GM12878 (cell line): ENCODE measurements around the gene TTC16. TPM values are rescaled to one million over a fixed set of nuclear protein-coding genes. Genes with fewer than 3 reads are reported as not detected.

Experiments
- ATAC-seq: fragments of 200-7000 bp; cut with Tn5 transposase; 3 replicates; pipeline ENCODE4 v1.9.1; 2020; ENCODE audit warnings: mild to moderate bottlenecking, moderate library complexity
- BruUV-seq: library from RNA; stranded (reverse); fragments of 400-500 nt; replicated peaks from 2 replicates; lab custom pipeline; 2021; lab: Mats Ljungman, UMichigan
- CTCF ChIA-PET: fragments of 300-600 bp; sonication (Branson Sonifier 250); formaldehyde crosslinking; extraction: SDS; loops from one replicate; lab custom pipeline; 2021; ENCODE audit warnings: inconsistent platforms; lab: Yijun Ruan, JAX
- POLR2A ChIA-PET: fragments of 350-600 bp; formaldehyde crosslinking; extraction: SDS; loops from one replicate; lab custom pipeline; 2021; ENCODE audit warnings: inconsistent platforms; lab: Charles Lee
- RAD21 ChIA-PET: fragments of 300-600 bp; sonication (Branson Sonifier 250); formaldehyde crosslinking; loops from one replicate; lab custom pipeline; 2023; ENCODE audit warnings: antibody characterized with exemption; ENCODE audit not compliant: unreplicated experiment; lab: Charles Lee
- SMC1A ChIA-PET: fragments of 300-600 bp; sonication (Branson Sonifier 250); formaldehyde crosslinking; loops from one replicate; lab custom pipeline; 2023; ENCODE audit not compliant: unreplicated experiment, uncharacterized antibody; lab: Charles Lee
- DNase-seq: peaks from one replicate; pipeline ENCODE4 v3.0.0-alpha.2; 2011; ENCODE audit warnings: low read depth, low spot score
- FAIRE-seq: peaks from 3 replicates; lab custom pipeline; 2011; peaks lifted over from hg19 to GRCh38; lab: Jason Lieb, UNC
- H2AFZ ChIP-seq: 2 replicates; pipeline ENCODE4 v1.6.0; 2011; ENCODE audit warnings: low read depth, low read length, control low read depth; ENCODE audit not compliant: control insufficient read depth
- H3K27ac ChIP-seq: 2 replicates; pipeline ENCODE4 v1.5.1; 2011; ENCODE audit warnings: control low read depth; ENCODE audit not compliant: control insufficient read depth, insufficient read depth
- H3K27me3 ChIP-seq, 2 experiments: replicated peaks in 1 of 2; 2 replicates each; pipeline versions ENCODE4 v1.6.0 to v1.6.1; 2011; ENCODE audit warnings: low read length in 1 of 2; ENCODE audit not compliant: control insufficient read depth in 2 of 2, insufficient read depth in 2 of 2
- H3K36me3 ChIP-seq, 2 experiments: 2 replicates each; pipeline ENCODE4 v1.5.1; 2011; ENCODE audit warnings: low read length in 1 of 2; ENCODE audit not compliant: control insufficient read depth in 2 of 2, insufficient read depth in 2 of 2
- H3K4me1 ChIP-seq: 2 replicates; pipeline ENCODE4 v1.6.1; 2011; ENCODE audit warnings: mild to moderate bottlenecking, low read length, moderate library complexity, mixed read lengths; ENCODE audit not compliant: control insufficient read depth, insufficient read depth
- H3K4me2 ChIP-seq: 2 replicates; pipeline ENCODE4 v1.6.0; 2011; ENCODE audit warnings: control low read depth; ENCODE audit not compliant: control insufficient read depth, insufficient read depth
- H3K4me3 ChIP-seq: fragments of 200-600 bp; sonication (generic); 2 replicates; pipeline ENCODE4 v1.5.1; 2016
- H3K79me2 ChIP-seq: 2 replicates; pipeline ENCODE4 v1.6.0; 2011; ENCODE audit warnings: low read length; ENCODE audit not compliant: control insufficient read depth, insufficient read depth
- H3K9ac ChIP-seq: 2 replicates; pipeline ENCODE4 v1.8.0; 2011; ENCODE audit warnings: low read length, control low read depth, mixed read lengths; ENCODE audit not compliant: control insufficient read depth, insufficient read depth
- H3K9me3 ChIP-seq: replicated peaks from 3 replicates; pipeline ENCODE4 v1.5.1; 2011; ENCODE audit warnings: mild to moderate bottlenecking, low read length; ENCODE audit not compliant: control insufficient read depth, insufficient read depth
- H4K20me1 ChIP-seq: 2 replicates; pipeline ENCODE4 v1.6.0; 2011; ENCODE audit not compliant: control insufficient read depth, insufficient read depth
- BRCA1 ChIP-seq: IDR thresholded peaks from 2 replicates; pipeline ENCODE4 v1.6.1; 2011; ENCODE audit warnings: low read depth, low read length, improper control_type of control experiment
- HDGF ChIP-seq: fragments of 450-650 bp; IDR thresholded peaks from 2 replicates; pipeline ENCODE4 v1.6.1; 2016; ENCODE audit warnings: antibody characterized with exemption
- MEF2A ChIP-seq: IDR thresholded peaks from 2 replicates; pipeline ENCODE4 v1.6.1; 2011; ENCODE audit warnings: low read depth, mild to moderate bottlenecking, low read length, moderate library complexity; ENCODE audit not compliant: insufficient read depth
- SIX5 ChIP-seq: IDR thresholded peaks from 2 replicates; pipeline ENCODE4 v1.6.1; 2011; ENCODE audit warnings: mild to moderate bottlenecking, low read depth, low read length, moderate library complexity; ENCODE audit not compliant: severe bottlenecking
- TBL1XR1 ChIP-seq: IDR thresholded peaks from 2 replicates; pipeline ENCODE4 v1.6.1; 2012; ENCODE audit warnings: low read depth, low read length, improper control_type of control experiment
- WGBS: methylation state at CpG from one replicate; pipeline ENCODE4 v1.1.6; 2016; ENCODE audit warnings: low lambda C conversion rate; ENCODE audit not compliant: insufficient replicate concordance, insufficient coverage; ENCODE audit errors: missing lambda C conversion rate; 5-methylcytosine and 5-hydroxymethylcytosine counted together
- in situ Hi-C: fragments of 300-500 bp; cut with MboI; formaldehyde crosslinking; loops from 9 replicates; pipeline ENCODE4 v1.14.3; 2018; ENCODE audit warnings: mixed read lengths
- intact Hi-C: fragments of 100-400 bp; cut with micrococcal nuclease; formaldehyde crosslinking; loops from one replicate; pipeline ENCODE4 v1.14.2; 2022; ENCODE audit not compliant: unreplicated experiment
- polyA plus RNA-seq, 11 experiments: library from polyadenylated mRNA; depleted of rRNA in 4 of 11; unstranded in 6 of 11; stranded (reverse) in 5 of 11; fragments of >200 nt; fragmentation: Nextera tagmentation in 4 of 11; fragmentation: Illumina TruSeq in 1 of 11; extraction: Ambion mirVana in 4 of 11; extraction: Trizol in 1 of 11; gene quantifications; 1 replicate in 1 of 11; 2 replicates in 10 of 11; pipeline versions ENCODE4 v1.2.1 to v1.2.3, GENCODE V29; 2011 to 2016; ENCODE audit warnings: inconsistent platforms in 2 of 11, missing spikeins in 2 of 11, low read depth in 1 of 11
- total RNA-seq, 4 experiments: library from RNA; depleted of rRNA in 3 of 4; stranded (reverse); fragments of >200 nt in 3 of 4; fragmentation: Illumina TruSeq in 1 of 4; extraction: Trizol in 1 of 4; gene quantifications; 2 replicates each; pipeline versions ENCODE4 v1.2.1 to v1.2.3, GENCODE V29; 2013 to 2021
- TF ChIP-seq, protein P1 (sequence below): fragments of 450-650 bp; IDR thresholded peaks from 2 replicates; pipeline ENCODE4 v1.6.1; 2017; ENCODE audit warnings: mild to moderate bottlenecking, moderate library complexity
- TF ChIP-seq, protein P2 (sequence below): fragments of 450-650 bp; IDR thresholded peaks from 2 replicates; pipeline ENCODE4 v1.6.1; 2017; ENCODE audit warnings: mild to moderate bottlenecking

TTC16 gene
- total and polyA plus RNA-seq, 10 of the 15 experiments (the other 5 are each of a cell fraction or from before 2014, with no cell fraction given), result 0.03 TPM; not detected in 9

DNA sequence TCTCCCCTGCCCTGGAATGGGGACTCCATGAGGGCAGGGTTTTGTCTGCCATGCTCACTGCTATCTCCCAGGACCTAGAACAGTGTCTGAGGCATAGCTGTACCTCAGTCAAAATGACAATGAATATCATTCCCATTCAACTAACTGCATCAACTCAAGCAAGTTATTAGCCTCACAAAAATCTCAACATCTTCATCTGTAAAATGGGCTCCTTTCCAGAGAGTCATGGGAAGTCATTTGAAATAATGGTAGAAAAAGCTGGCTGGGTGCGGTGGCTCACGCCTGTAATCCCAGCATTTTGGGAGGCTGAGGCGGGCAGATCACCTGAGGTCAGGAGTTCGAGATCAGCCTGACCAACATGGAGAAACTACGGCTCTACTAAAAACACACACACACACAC lies 53.2 kb downstream of the TTC16 start:
- FAIRE-seq, result no peak
- no peak overlapping the region for H2AFZ ChIP-seq
- H3K27me3 ChIP-seq, result no peaks in the 10 kb centered on the region
- peaks cover 3% of the 10 kb centered on the region; the same call in 1 of the 2 replicates for H4K20me1 ChIP-seq
- peaks cover 13% of the 10 kb centered on the region for H3K79me2 ChIP-seq
- WGBS, result 94% methylated on average over 5 of the region's 5 CpGs
- ATAC-seq, result no peak
- no peak overlapping the region for H3K27ac ChIP-seq
- CTCF ChIA-PET, result interaction anchor here (1.4 to 9.2 kb wide), 5 partner anchors 10 to 152 kb away, joined by 3 to 75 read pairs (median 19); partner anchors contain the start of genes CDK9, SH2D3C and TOR2A
- in situ Hi-C loops (no loop called here), intact Hi-C loops (no loop called here)
- DNase-seq, result no peak
- peaks cover 24% of the 10 kb centered on the region for H3K4me1 ChIP-seq
- SMC1A ChIA-PET, result interaction anchor here (0.8 to 1.2 kb wide), 3 partner anchors 10 to 16 kb away, joined by 4 to 6 read pairs (median 5); partner anchors contain the start of gene SH2D3C
- no peak overlapping the region for H3K9ac ChIP-seq
- H3K9me3 ChIP-seq, result no peaks in the 10 kb centered on the region
- TF ChIP-seq, protein P1, sequence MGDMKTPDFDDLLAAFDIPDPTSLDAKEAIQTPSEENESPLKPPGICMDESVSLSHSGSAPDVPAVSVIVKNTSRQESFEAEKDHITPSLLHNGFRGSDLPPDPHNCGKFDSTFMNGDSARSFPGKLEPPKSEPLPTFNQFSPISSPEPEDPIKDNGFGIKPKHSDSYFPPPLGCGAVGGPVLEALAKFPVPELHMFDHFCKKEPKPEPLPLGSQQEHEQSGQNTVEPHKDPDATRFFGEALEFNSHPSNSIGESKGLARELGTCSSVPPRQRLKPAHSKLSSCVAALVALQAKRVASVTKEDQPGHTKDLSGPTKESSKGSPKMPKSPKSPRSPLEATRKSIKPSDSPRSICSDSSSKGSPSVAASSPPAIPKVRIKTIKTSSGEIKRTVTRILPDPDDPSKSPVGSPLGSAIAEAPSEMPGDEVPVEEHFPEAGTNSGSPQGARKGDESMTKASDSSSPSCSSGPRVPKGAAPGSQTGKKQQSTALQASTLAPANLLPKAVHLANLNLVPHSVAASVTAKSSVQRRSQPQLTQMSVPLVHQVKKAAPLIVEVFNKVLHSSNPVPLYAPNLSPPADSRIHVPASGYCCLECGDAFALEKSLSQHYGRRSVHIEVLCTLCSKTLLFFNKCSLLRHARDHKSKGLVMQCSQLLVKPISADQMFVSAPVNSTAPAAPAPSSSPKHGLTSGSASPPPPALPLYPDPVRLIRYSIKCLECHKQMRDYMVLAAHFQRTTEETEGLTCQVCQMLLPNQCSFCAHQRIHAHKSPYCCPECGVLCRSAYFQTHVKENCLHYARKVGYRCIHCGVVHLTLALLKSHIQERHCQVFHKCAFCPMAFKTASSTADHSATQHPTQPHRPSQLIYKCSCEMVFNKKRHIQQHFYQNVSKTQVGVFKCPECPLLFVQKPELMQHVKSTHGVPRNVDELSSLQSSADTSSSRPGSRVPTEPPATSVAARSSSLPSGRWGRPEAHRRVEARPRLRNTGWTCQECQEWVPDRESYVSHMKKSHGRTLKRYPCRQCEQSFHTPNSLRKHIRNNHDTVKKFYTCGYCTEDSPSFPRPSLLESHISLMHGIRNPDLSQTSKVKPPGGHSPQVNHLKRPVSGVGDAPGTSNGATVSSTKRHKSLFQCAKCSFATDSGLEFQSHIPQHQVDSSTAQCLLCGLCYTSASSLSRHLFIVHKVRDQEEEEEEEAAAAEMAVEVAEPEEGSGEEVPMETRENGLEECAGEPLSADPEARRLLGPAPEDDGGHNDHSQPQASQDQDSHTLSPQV, result no peak
- TF ChIP-seq TBL1XR1, result no peak
- TF ChIP-seq, protein P2, sequence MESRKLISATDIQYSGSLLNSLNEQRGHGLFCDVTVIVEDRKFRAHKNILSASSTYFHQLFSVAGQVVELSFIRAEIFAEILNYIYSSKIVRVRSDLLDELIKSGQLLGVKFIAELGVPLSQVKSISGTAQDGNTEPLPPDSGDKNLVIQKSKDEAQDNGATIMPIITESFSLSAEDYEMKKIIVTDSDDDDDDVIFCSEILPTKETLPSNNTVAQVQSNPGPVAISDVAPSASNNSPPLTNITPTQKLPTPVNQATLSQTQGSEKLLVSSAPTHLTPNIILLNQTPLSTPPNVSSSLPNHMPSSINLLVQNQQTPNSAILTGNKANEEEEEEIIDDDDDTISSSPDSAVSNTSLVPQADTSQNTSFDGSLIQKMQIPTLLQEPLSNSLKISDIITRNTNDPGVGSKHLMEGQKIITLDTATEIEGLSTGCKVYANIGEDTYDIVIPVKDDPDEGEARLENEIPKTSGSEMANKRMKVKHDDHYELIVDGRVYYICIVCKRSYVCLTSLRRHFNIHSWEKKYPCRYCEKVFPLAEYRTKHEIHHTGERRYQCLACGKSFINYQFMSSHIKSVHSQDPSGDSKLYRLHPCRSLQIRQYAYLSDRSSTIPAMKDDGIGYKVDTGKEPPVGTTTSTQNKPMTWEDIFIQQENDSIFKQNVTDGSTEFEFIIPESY, result no peak
- TF ChIP-seq HDGF, result no peak
- TF ChIP-seq MEF2A, result no peak
- TF ChIP-seq SIX5, result no peak
- no peak for TF ChIP-seq BRCA1
- RAD21 ChIA-PET, result interaction anchor here (0.7 to 7.6 kb wide), 2 partner anchors 10 to 15 kb away, joined by 3 to 61 read pairs; partner anchors contain the start of gene CDK9
- H3K36me3 ChIP-seq, result peaks cover 5 to 34% of the 10 kb centered on the region in 2 experiments
- no peak overlapping the region for H3K4me2 ChIP-seq
- POLR2A ChIA-PET, result interaction anchor here (3.5 to 3.6 kb wide), 2 partner anchors 11 to 16 kb away, joined by 24 to 42 read pairs; partner anchors contain the start of gene CDK9
- H3K4me3 ChIP-seq, result no peak overlapping the region
- BruUV-seq, result no TSS peak
